Fibroblast of lung (primary cell): ENCODE data around the gene MYBPC1. TPM values are rescaled to one million over a fixed set of nuclear protein-coding genes. Genes with fewer than 3 reads are reported as not detected.
"Not testable (repeated sequence)": the region's sequence is repeated elsewhere in the genome, so short reads cannot be mapped to it uniquely, and the experiment has no call there.

Source experiments
- DNase-seq, 2 donors: peaks; one replicate each; pipeline versions ENCODE4 v3.0.0 to v3.0.0-alpha.2; 2010; ENCODE audit warnings: low read depth in 2 of 2
- H2AFZ ChIP-seq: 2 replicates; pipeline ENCODE4 v1.5.1; 2012; ENCODE audit warnings: low read length, control low read depth, inconsistent platforms
- H3K27ac ChIP-seq: 2 replicates; pipeline ENCODE4 v1.5.1; 2011; ENCODE audit warnings: low read length, control low read depth; ENCODE audit not compliant: insufficient read depth
- H3K27me3 ChIP-seq: 2 replicates; pipeline ENCODE4 v1.5.1; 2011; ENCODE audit warnings: mild to moderate bottlenecking, low read length; ENCODE audit not compliant: control insufficient read depth, insufficient read depth
- H3K36me3 ChIP-seq: 2 replicates; pipeline ENCODE4 v1.5.1; 2011; ENCODE audit warnings: low read length; ENCODE audit not compliant: control insufficient read depth, insufficient read depth
- H3K4me1 ChIP-seq: 2 replicates; pipeline ENCODE4 v1.5.1; 2011; ENCODE audit warnings: low read length; ENCODE audit not compliant: control insufficient read depth, insufficient read depth; ENCODE audit errors: extremely low read depth
- H3K4me2 ChIP-seq: 2 replicates; pipeline ENCODE4 v1.5.1; 2011; ENCODE audit warnings: low read length, control low read depth; ENCODE audit not compliant: insufficient read depth; ENCODE audit errors: extremely low read depth
- H3K4me3 ChIP-seq, 4 experiments: fragments of 200-600 bp in 1 of 4; sonication (generic) in 1 of 4; replicated peaks in 1 of 4; 2 replicates each; pipeline ENCODE4 v1.5.1; 2011 to 2016; ENCODE audit warnings: low read length in 4 of 4, low read depth in 3 of 4, mild to moderate bottlenecking in 3 of 4, control low read depth in 2 of 4, inconsistent platforms in 1 of 4, mixed read lengths in 1 of 4; ENCODE audit not compliant: insufficient read depth in 1 of 4; ENCODE audit errors: control extremely low read depth in 1 of 4
- H3K79me2 ChIP-seq: 2 replicates; pipeline ENCODE4 v1.5.1; 2012; ENCODE audit warnings: mild to moderate bottlenecking, low read length, inconsistent platforms; ENCODE audit not compliant: control insufficient read depth, insufficient read depth
- H3K9ac ChIP-seq: 2 replicates; pipeline ENCODE4 v1.5.1; 2011; ENCODE audit warnings: mild to moderate bottlenecking, low read length, control low read depth; ENCODE audit not compliant: insufficient read depth
- H3K9me3 ChIP-seq: 2 replicates; pipeline ENCODE4 v1.5.1; 2012; ENCODE audit warnings: low read depth, low read length; ENCODE audit not compliant: control insufficient read depth, insufficient read depth
- H4K20me1 ChIP-seq: 2 replicates; pipeline ENCODE4 v1.5.1; 2011; ENCODE audit warnings: low read length; ENCODE audit not compliant: control insufficient read depth, insufficient read depth; ENCODE audit errors: extremely low read depth
- EZH2 ChIP-seq: IDR thresholded peaks from 2 replicates; pipeline ENCODE4 v1.5.1; 2012; ENCODE audit warnings: low read length, control low read depth, mild to moderate bottlenecking; ENCODE audit errors: missing control alignments
- polyA plus RNA-seq, 2 donors: library from polyadenylated mRNA; depleted of rRNA in 1 of 2; stranded (reverse) in 1 of 2; unstranded in 1 of 2; fragments of >200 nt; gene quantifications; 2 replicates each; pipeline ENCODE4 v1.2.1, GENCODE V29; 2011 to 2012; ENCODE audit warnings: missing spikeins in 1 of 2
- total RNA-seq: library from RNA; depleted of rRNA; stranded (reverse); fragments of >200 nt; gene quantifications from 2 replicates; pipeline ENCODE4 v1.2.1, GENCODE V29; 2014
- TF ChIP-seq, protein P1 (sequence below), 2 donors: IDR thresholded peaks in 1 of 2; conservative IDR thresholded peaks in 1 of 2; 1 replicate in 1 of 2; 2 replicates in 1 of 2; pipeline ENCODE4 v1.5.1; 2011 to 2012; ENCODE audit warnings: low read length in 2 of 2, control low read depth in 1 of 2, inconsistent platforms in 1 of 2, low read depth in 1 of 2, mild to moderate bottlenecking in 1 of 2

MYBPC1 gene
- total and polyA plus RNA-seq, 2 donors (not counting 1 experiment from before 2014, with no cell fraction given) = not detected

DNA sequence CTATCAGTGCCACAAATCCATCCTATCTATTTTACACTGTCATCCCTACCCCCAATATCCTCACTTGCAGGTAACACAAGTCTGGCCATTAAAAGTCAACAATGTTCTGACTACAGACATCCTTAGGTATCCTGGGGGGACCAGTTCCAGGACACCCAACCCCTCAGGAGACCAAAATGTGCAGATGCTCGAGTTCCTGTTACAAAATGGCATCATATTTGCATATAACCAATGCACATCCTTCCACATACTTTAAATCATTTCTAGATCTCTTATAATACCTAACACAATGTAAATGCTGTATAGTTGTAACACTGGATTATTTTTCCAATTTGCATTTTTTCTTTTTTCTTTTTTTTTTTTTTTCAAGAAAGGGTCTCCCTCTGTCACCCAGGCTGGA lies 137.5 kb downstream of the MYBPC1 start:
- H2AFZ ChIP-seq = no peak overlapping the region
- no peak overlapping the region for H3K4me2 ChIP-seq
- H3K4me3 ChIP-seq = no peak overlapping the region
- no peak overlapping the region for H3K27ac ChIP-seq
- no peaks in the 10 kb centered on the region for H3K79me2 ChIP-seq
- TF ChIP-seq EZH2 = no peak
- TF ChIP-seq, protein P1, sequence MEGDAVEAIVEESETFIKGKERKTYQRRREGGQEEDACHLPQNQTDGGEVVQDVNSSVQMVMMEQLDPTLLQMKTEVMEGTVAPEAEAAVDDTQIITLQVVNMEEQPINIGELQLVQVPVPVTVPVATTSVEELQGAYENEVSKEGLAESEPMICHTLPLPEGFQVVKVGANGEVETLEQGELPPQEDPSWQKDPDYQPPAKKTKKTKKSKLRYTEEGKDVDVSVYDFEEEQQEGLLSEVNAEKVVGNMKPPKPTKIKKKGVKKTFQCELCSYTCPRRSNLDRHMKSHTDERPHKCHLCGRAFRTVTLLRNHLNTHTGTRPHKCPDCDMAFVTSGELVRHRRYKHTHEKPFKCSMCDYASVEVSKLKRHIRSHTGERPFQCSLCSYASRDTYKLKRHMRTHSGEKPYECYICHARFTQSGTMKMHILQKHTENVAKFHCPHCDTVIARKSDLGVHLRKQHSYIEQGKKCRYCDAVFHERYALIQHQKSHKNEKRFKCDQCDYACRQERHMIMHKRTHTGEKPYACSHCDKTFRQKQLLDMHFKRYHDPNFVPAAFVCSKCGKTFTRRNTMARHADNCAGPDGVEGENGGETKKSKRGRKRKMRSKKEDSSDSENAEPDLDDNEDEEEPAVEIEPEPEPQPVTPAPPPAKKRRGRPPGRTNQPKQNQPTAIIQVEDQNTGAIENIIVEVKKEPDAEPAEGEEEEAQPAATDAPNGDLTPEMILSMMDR (conservative IDR thresholded peaks at IDR 0.05 in 1 of 2, IDR thresholded peaks at IDR 0.05 in 1 of 2; ENCODE audit: low read depth in 1 of 2, low read length in 2 of 2) = no peak
- no peaks in the 10 kb centered on the region for H3K36me3 ChIP-seq
- no peaks in the 10 kb centered on the region for H3K27me3 ChIP-seq
- H3K4me1 ChIP-seq = no peaks in the 10 kb centered on the region
- DNase-seq = no peak
- no peaks in the 10 kb centered on the region for H4K20me1 ChIP-seq
- H3K9ac ChIP-seq = no peak overlapping the region
- no peaks in the 10 kb centered on the region for H3K9me3 ChIP-seq

DNA sequence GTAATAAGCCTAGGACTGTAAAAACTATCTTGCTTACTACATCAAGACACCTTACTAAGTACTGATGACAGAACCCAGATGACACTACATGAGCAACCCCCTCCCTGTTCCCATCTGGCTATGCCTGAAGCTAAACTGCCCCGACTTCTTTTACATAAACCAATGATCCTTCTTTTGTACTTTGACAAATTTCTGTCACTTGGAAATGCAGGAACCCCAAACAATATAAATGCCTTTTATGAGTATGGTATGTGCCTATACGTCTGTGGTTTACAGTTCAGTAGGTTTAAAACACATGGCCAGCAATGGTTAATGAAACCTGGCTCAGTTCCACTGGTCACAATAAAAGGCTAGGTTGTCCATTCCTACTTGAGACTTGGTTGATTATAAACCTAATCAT lies 138.4 kb downstream of the MYBPC1 start:
- Histone ChIP-seq H2AFZ (no peak overlapping the region), H3K9me3 (no peaks in the 10 kb centered on the region), H3K4me2 (no peak overlapping the region), H3K4me1 (no peaks in the 10 kb centered on the region), H3K27me3 (no peaks in the 10 kb centered on the region), H3K27ac (no peak overlapping the region), H4K20me1 (no peaks in the 10 kb centered on the region), H3K9ac (no peak overlapping the region), H3K4me3 (no peak overlapping the region), H3K79me2 (no peaks in the 10 kb centered on the region), H3K36me3 (no peaks in the 10 kb centered on the region)
- no peak for TF ChIP-seq EZH2
- TF ChIP-seq, protein P1 (conservative IDR thresholded peaks at IDR 0.05 in 1 of 2, IDR thresholded peaks at IDR 0.05 in 1 of 2; ENCODE audit: low read depth in 1 of 2, low read length in 2 of 2) = no peak
- DNase-seq = no peak

DNA sequence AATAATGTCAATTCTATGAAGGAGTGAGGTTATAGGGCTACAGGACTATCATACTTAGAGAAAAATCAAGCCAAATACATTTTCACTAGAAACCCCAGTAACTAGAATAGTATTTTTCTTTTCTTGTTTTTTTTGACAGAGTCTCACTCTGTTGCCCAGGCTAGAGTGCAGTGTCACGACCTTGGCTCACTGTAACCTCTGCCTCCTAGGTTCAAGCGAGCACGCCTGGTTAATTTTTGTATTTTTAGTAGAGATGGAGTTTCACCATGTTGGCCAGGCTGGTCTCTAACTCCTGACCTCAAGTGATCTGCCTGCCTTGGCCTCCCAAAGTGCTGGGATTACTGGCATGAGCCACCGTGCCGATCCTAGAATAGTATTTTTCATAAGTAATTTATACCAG lies 139.7 kb downstream of the MYBPC1 start:
- not testable (repeated sequence) for H3K79me2 ChIP-seq, H3K27ac ChIP-seq, H3K4me3 ChIP-seq, H2AFZ ChIP-seq, H3K4me1 ChIP-seq, H3K4me2 ChIP-seq, DNase-seq, H3K9me3 ChIP-seq, H4K20me1 ChIP-seq, H3K9ac ChIP-seq, H3K36me3 ChIP-seq, H3K27me3 ChIP-seq

Other genes starting within 250 kb of the MYBPC1 start
- 76.3 and 92.6 TPM in 2 replicates for gene ARL1, start 187.2 kb upstream of the MYBPC1 start, total RNA-seq
- 115 and 147 TPM in 2 replicates for gene ARL1, start 187.2 kb upstream of the MYBPC1 start, polyA plus RNA-seq
- gene SPIC, start 119.6 kb upstream of the MYBPC1 start, total RNA-seq = not detected in 2 replicates
- gene SPIC, start 119.6 kb upstream of the MYBPC1 start, polyA plus RNA-seq = not detected in 2 replicates
- gene CHPT1, start 102.7 kb downstream of the MYBPC1 start, total RNA-seq = 62.9 and 65.2 TPM in 2 replicates
- 31.9 and 34.8 TPM in 2 replicates for gene CHPT1, start 102.7 kb downstream of the MYBPC1 start, polyA plus RNA-seq
- 0.17 and 0.26 TPM in 2 replicates for gene SYCP3, start 144.5 kb downstream of the MYBPC1 start, total RNA-seq
- gene SYCP3, start 144.5 kb downstream of the MYBPC1 start, polyA plus RNA-seq = 0.02 TPM in 1 of 2 replicates, not detected in the other
- gene GNPTAB, start 236.0 kb downstream of the MYBPC1 start, total RNA-seq = 44.4 and 49.7 TPM in 2 replicates
- 34.6 and 58.4 TPM in 2 replicates for gene GNPTAB, start 236.0 kb downstream of the MYBPC1 start, polyA plus RNA-seq